ENCODE data around the gene IDH1. TPM values are rescaled to one million over a fixed set of nuclear protein-coding genes. Genes with fewer than 3 reads are reported as not detected.

IDH1 gene
- 10 to 100 TPM; 40.9 to 41.0 TPM for total RNA-seq

GRCh38 chr2:208254871-208255556 lies at the start of gene IDH1:
Gene IDH1, minus strand, starts transcription at chr2:208255071. Its CDS starts 3,520 bp downstream, at chr2:208251551.
- peak; percentile 33 for TF ChIP-seq CTCF (IDR thresholded peaks at IDR 0.05)

GRCh38 chr2:208304157-208304556 lies 49.3 kb upstream of the IDH1 start:
- H3K4me1 ChIP-seq (ENCODE audit: control insufficient read depth in 1 of 2, low read depth in 2 of 2): no peaks in the 10 kb centered on the region
- H3K27me3 ChIP-seq (replicated peaks; ENCODE audit: insufficient read depth): no peaks in the 10 kb centered on the region
- H3K4me3 ChIP-seq: no peak overlapping the region
- peaks cover 35% of the 10 kb centered on the region for H3K36me3 ChIP-seq
- no peaks in the 10 kb centered on the region for H3K9me3 ChIP-seq
- no peak for DNase-seq (ENCODE audit: low spot score)
- TF ChIP-seq CTCF (IDR thresholded peaks at IDR 0.05): no peak
- ATAC-seq (ENCODE audit: insufficient number of reproducible peaks, low FRiP score, low read depth): no peak
- no peak overlapping the region for H3K27ac ChIP-seq

More at GRCh38 chr2:208254871-208255556, at the start of gene IDH1:
- Histone ChIP-seq H3K36me3 (peaks cover 1% of the 10 kb centered on the region), H3K27ac (peak within 1 kb of the TSS; percentile 77 to 80), H3K9me3 (no peaks in the 10 kb centered on the region), H3K4me1 (ENCODE audit: control insufficient read depth in 1 of 2, low read depth in 2 of 2) (peaks cover 23 to 35% of the 10 kb centered on the region in 2 donors), H3K27me3 (replicated peaks; ENCODE audit: insufficient read depth) (no peaks in the 10 kb centered on the region), H3K4me3 (peak within 1 kb of the TSS; percentile 81)
- ATAC-seq (ENCODE audit: insufficient number of reproducible peaks, low FRiP score, low read depth) (peak; percentile 90), DNase-seq (ENCODE audit: low spot score) (peak; percentile 93)

GRCh38 chr2:208300847-208301618 lies 46.2 kb upstream of the IDH1 start:
- ATAC-seq (ENCODE audit: insufficient number of reproducible peaks, low FRiP score, low read depth) (no peak), DNase-seq (ENCODE audit: low spot score) (no peak)
- Histone ChIP-seq H3K27me3 (replicated peaks; ENCODE audit: insufficient read depth) (no peaks in the 10 kb centered on the region), H3K4me3 (no peak overlapping the region), H3K4me1 (ENCODE audit: control insufficient read depth in 1 of 2, low read depth in 2 of 2) (no peaks in the 10 kb centered on the region), H3K9me3 (no peaks in the 10 kb centered on the region), H3K27ac (no peak overlapping the region), H3K36me3 (peaks cover 41% of the 10 kb centered on the region)
- no peak for TF ChIP-seq CTCF (IDR thresholded peaks at IDR 0.05)

- H3K36me3 ChIP-seq: peaks cover 27% of the 10 kb centered on the region
- TF ChIP-seq CTCF (IDR thresholded peaks at IDR 0.05): no peak
- no peak for ATAC-seq (ENCODE audit: insufficient number of reproducible peaks, low FRiP score, low read depth)
These were observed 43.1 kb upstream of the IDH1 start for GRCh38 chr2:208297961-208298360.

GRCh38 chr2:208296610-208297009 lies 41.7 kb upstream of the IDH1 start:
- no peaks in the 10 kb centered on the region for H3K27me3 ChIP-seq (replicated peaks; ENCODE audit: insufficient read depth)
- peaks cover 23% of the 10 kb centered on the region for H3K36me3 ChIP-seq
- ATAC-seq (ENCODE audit: insufficient number of reproducible peaks, low FRiP score, low read depth) (no peak), DNase-seq (ENCODE audit: low spot score) (no peak)
- peaks cover 0 to 3% of the 10 kb centered on the region in 2 donors for H3K4me1 ChIP-seq (ENCODE audit: control insufficient read depth in 1 of 2, low read depth in 2 of 2)
- no peak overlapping the region for H3K27ac ChIP-seq
- no peak overlapping the region for H3K4me3 ChIP-seq
- no peaks in the 10 kb centered on the region for H3K9me3 ChIP-seq
- TF ChIP-seq CTCF (IDR thresholded peaks at IDR 0.05): no peak

More at GRCh38 chr2:208297961-208298360, 43.1 kb upstream of the IDH1 start:
- Histone ChIP-seq H3K27me3 (replicated peaks; ENCODE audit: insufficient read depth) (no peaks in the 10 kb centered on the region), H3K9me3 (no peaks in the 10 kb centered on the region), H3K4me1 (ENCODE audit: control insufficient read depth in 1 of 2, low read depth in 2 of 2) (peaks cover 0 to 3% of the 10 kb centered on the region in 2 donors), H3K4me3 (no peak overlapping the region), H3K27ac (no peak overlapping the region)
- DNase-seq (ENCODE audit: low spot score): no peak

All from thoracic aorta (tissue), 2 donors.